HepG2 (cell line): Measurements from ENCODE around the gene VPS26B. TPM values are rescaled to one million over a fixed set of nuclear protein-coding genes. Genes with fewer than 3 reads are reported as not detected.

ENCODE experiments used
- ARID4A ChIP-seq: sonication (generic); formaldehyde crosslinking; IDR thresholded peaks from 2 replicates; pipeline ENCODE4 v1.5.0; 2020; ENCODE audit warnings: mild to moderate bottlenecking, missing genetic modification reagents, borderline replicate concordance
- ARNTL ChIP-seq: sonication (generic); formaldehyde crosslinking; IDR thresholded peaks from 2 replicates; pipeline ENCODE4 v1.4.0; 2020; ENCODE audit warnings: mild to moderate bottlenecking, missing genetic modification reagents
- CSRNP1 ChIP-seq: sonication (generic); formaldehyde crosslinking; IDR thresholded peaks from 2 replicates; pipeline ENCODE4 v1.8.1; 2023; ENCODE audit warnings: mild to moderate bottlenecking, missing genetic modification reagents
- HNF1B ChIP-seq: sonication (generic); formaldehyde crosslinking; IDR thresholded peaks from 2 replicates; pipeline ENCODE4 v1.5.1; 2020; ENCODE audit warnings: mild to moderate bottlenecking, moderate library complexity, missing genetic modification reagents
- MYC ChIP-seq: sonication (generic); formaldehyde crosslinking; IDR thresholded peaks from 2 replicates; pipeline ENCODE4 v1.9.0; 2021; ENCODE audit warnings: missing genetic modification reagents, borderline replicate concordance
- SP2 ChIP-seq: sonication (generic); formaldehyde crosslinking; IDR thresholded peaks from 2 replicates; pipeline ENCODE4 v1.5.1; 2020; ENCODE audit warnings: mild to moderate bottlenecking, missing genetic modification reagents
- ZEB1 ChIP-seq: IDR thresholded peaks from 2 replicates; pipeline ENCODE4 v1.6.1; 2012; ENCODE audit warnings: mild to moderate bottlenecking, low read depth, inconsistent platforms; ENCODE audit not compliant: insufficient replicate concordance
- ZFP62 ChIP-seq: sonication (generic); formaldehyde crosslinking; IDR thresholded peaks from 2 replicates; pipeline ENCODE4 v1.4.0; 2020; ENCODE audit warnings: missing genetic modification reagents
- ZNF180 ChIP-seq: sonication (generic); formaldehyde crosslinking; IDR thresholded peaks from 2 replicates; pipeline ENCODE4 v1.4.0; 2020; ENCODE audit warnings: low read depth, missing genetic modification reagents, borderline replicate concordance
- ZNF230 ChIP-seq: sonication (generic); formaldehyde crosslinking; IDR thresholded peaks from 2 replicates; pipeline ENCODE4 v1.4.0; 2020; ENCODE audit warnings: mild to moderate bottlenecking, missing genetic modification reagents
- ZNF331 ChIP-seq: sonication (generic); formaldehyde crosslinking; IDR thresholded peaks from 2 replicates; pipeline ENCODE4 v1.4.0; 2020; ENCODE audit warnings: missing genetic modification reagents
- polyA plus RNA-seq, 8 experiments: library from polyadenylated mRNA; depleted of rRNA in 3 of 8; stranded (reverse) in 7 of 8; unstranded in 1 of 8; fragments of >200 nt; fragmentation: Illumina TruSeq in 4 of 8; extraction: Trizol in 4 of 8; gene quantifications; 2 replicates each; pipeline versions ENCODE4 v1.2.1 to v1.2.3, GENCODE V29; 2011 to 2016; ENCODE audit warnings: low read depth in 4 of 8, missing spikeins in 1 of 8, mixed read lengths in 1 of 8; ENCODE audit not compliant: insufficient read depth in 1 of 8
- total RNA-seq, 5 experiments: library from RNA; depleted of rRNA; stranded (reverse); fragments of >200 nt; fragmentation: Illumina TruSeq; extraction: Trizol; gene quantifications; 2 replicates each; pipeline ENCODE4 v1.2.3, GENCODE V29; 2016; ENCODE audit warnings: low read depth in 1 of 5
- TF ChIP-seq, protein P1 (sequence below): sonication (generic); formaldehyde crosslinking; IDR thresholded peaks from 2 replicates; pipeline ENCODE4 v1.5.0; 2020; ENCODE audit warnings: missing genetic modification reagents, mild to moderate bottlenecking, borderline replicate concordance
- TF ChIP-seq, protein P2 (sequence below), 2 experiments: sonication (generic) in 1 of 2; formaldehyde crosslinking in 1 of 2; IDR thresholded peaks; 2 replicates each; pipeline versions ENCODE4 v1.4.0 to v1.6.1; 2016 to 2020; ENCODE audit warnings: borderline replicate concordance in 1 of 2, low read depth in 1 of 2, mild to moderate bottlenecking in 1 of 2, missing genetic modification reagents in 1 of 2

The VPS26B gene
- total and polyA plus RNA-seq, 2 of the 13 experiments (the other 11 are each of a cell fraction or from before 2014, with no cell fraction given) = 20.2 to 23.2 TPM

GRCh38 chr11:134224710-134225664 is 516 bp downstream of the VPS26B start (continued):
- no peak for TF ChIP-seq ZNF180 (CRISPR knock-in tag)
- no peak for TF ChIP-seq ZFP62 (CRISPR knock-in tag)
- TF ChIP-seq SP2 (CRISPR knock-in tag) = no peak
- no peak for TF ChIP-seq HNF1B (CRISPR knock-in tag)
- TF ChIP-seq, protein P1, sequence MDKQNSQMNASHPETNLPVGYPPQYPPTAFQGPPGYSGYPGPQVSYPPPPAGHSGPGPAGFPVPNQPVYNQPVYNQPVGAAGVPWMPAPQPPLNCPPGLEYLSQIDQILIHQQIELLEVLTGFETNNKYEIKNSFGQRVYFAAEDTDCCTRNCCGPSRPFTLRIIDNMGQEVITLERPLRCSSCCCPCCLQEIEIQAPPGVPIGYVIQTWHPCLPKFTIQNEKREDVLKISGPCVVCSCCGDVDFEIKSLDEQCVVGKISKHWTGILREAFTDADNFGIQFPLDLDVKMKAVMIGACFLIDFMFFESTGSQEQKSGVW (CRISPR knock-in tag) = no peak
- TF ChIP-seq MYC (CRISPR knock-in tag) = peak; percentile 36; the same call in 1 of the 2 replicates
- TF ChIP-seq ZEB1 = no peak
- no peak; the same call in 1 of the 2 replicates for TF ChIP-seq ARID4A (CRISPR knock-in tag)
- TF ChIP-seq ZNF230 (CRISPR knock-in tag) = no peak
- 0 out of 2 replicates have a peak, but pooled peaks have one; percentile 45 for TF ChIP-seq ARNTL (CRISPR knock-in tag)
- TF ChIP-seq ZNF331 (CRISPR knock-in tag) = no peak
- no peak for TF ChIP-seq CSRNP1 (CRISPR knock-in tag)
- TF ChIP-seq, protein P2, sequence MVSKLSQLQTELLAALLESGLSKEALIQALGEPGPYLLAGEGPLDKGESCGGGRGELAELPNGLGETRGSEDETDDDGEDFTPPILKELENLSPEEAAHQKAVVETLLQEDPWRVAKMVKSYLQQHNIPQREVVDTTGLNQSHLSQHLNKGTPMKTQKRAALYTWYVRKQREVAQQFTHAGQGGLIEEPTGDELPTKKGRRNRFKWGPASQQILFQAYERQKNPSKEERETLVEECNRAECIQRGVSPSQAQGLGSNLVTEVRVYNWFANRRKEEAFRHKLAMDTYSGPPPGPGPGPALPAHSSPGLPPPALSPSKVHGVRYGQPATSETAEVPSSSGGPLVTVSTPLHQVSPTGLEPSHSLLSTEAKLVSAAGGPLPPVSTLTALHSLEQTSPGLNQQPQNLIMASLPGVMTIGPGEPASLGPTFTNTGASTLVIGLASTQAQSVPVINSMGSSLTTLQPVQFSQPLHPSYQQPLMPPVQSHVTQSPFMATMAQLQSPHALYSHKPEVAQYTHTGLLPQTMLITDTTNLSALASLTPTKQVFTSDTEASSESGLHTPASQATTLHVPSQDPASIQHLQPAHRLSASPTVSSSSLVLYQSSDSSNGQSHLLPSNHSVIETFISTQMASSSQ (IDR thresholded peaks at IDR 0.05; ENCODE audit: low read depth) = no peak
- TF ChIP-seq, protein P2 (CRISPR knock-in tag; IDR thresholded peaks at IDR 0.05; ENCODE audit: borderline replicate concordance) = no peak
